K562 (cell line): ENCODE data around the gene SERPINA6.

Experiments used
- BRF1 ChIP-seq: IDR thresholded peaks from 3 replicates; pipeline ENCODE4 v1.6.1; 2011; ENCODE audit warnings: borderline replicate concordance, mild to moderate bottlenecking; ENCODE audit not compliant: insufficient read length; ENCODE audit errors: extremely low read depth
- CGGBP1 ChIP-seq: fragments of 250-450 bp; sonication (Bioruptor Pico); IDR thresholded peaks from 2 replicates; pipeline ENCODE4 v1.9.0; 2021; ENCODE audit warnings: mild to moderate bottlenecking
- CTCF ChIP-seq, 3 experiments: IDR thresholded peaks in 2 of 3; conservative IDR thresholded peaks in 1 of 3; 2 replicates each; pipeline ENCODE4 v1.5.1; 2011 to 2012; ENCODE audit warnings: low read length in 3 of 3, mild to moderate bottlenecking in 3 of 3, control low read depth in 2 of 3, improper control_type of control experiment in 1 of 3, inconsistent platforms in 1 of 3, low read depth in 1 of 3, mixed read lengths in 1 of 3, moderate library complexity in 1 of 3; ENCODE audit not compliant: insufficient read depth in 2 of 3
- LARP7 ChIP-seq: fragments of 450-650 bp; IDR thresholded peaks from 2 replicates; pipeline ENCODE4 v1.6.1; 2016
- POLR2AphosphoS5 ChIP-seq: IDR thresholded peaks from 2 replicates; pipeline ENCODE4 v1.6.1; 2011; ENCODE audit warnings: mild to moderate bottlenecking, low read depth, low read length, moderate library complexity; ENCODE audit not compliant: control insufficient read depth, insufficient read depth
- SMC3 ChIP-seq: conservative IDR thresholded peaks from 2 replicates; pipeline ENCODE4 v1.6.1; 2011; ENCODE audit warnings: low read depth, low read length, improper control_type of control experiment; ENCODE audit not compliant: insufficient read depth
- ZKSCAN1 ChIP-seq: fragments of 150-350 bp; IDR thresholded peaks from 2 replicates; pipeline ENCODE4 v1.6.1; 2016; ENCODE audit warnings: low read depth, low read length
- ZNF224 ChIP-seq: sonication (generic); formaldehyde crosslinking; IDR thresholded peaks from 2 replicates; pipeline ENCODE4 v1.8.0; 2022; ENCODE audit warnings: mild to moderate bottlenecking, missing genetic modification reagents
- ZNF766 ChIP-seq: fragments of 200-800 bp; sonication (Bioruptor generic); conservative IDR thresholded peaks from 2 replicates; pipeline ENCODE4 v1.6.1; 2016; ENCODE audit warnings: missing genetic modification characterization, missing compliant biosample characterization
- ZNF830 ChIP-seq: fragments of 250-450 bp; sonication (Bioruptor Pico); IDR thresholded peaks from 2 replicates; pipeline ENCODE4 v1.5.0; 2021; ENCODE audit warnings: mild to moderate bottlenecking
- ZSCAN29 ChIP-seq: fragments of 450-650 bp; IDR thresholded peaks from 2 replicates; pipeline ENCODE4 v1.6.1; 2017

GRCh38 chr14:94356379-94357056, 33.4 kb upstream of the SERPINA6 start:
- TF ChIP-seq SMC3 (no peak), ZNF766 (CRISPR knock-in tag) (no peak), ZNF224 (CRISPR knock-in tag) (no peak), POLR2AphosphoS5 (no peak), ZSCAN29 (no peak), ZNF830 (CRISPR knock-in tag) (no peak), BRF1 (no peak), ZKSCAN1 (no peak), CTCF (IDR thresholded peaks at IDR 0.05 in 2 of 3, conservative IDR thresholded peaks at IDR 0.05 in 1 of 3; ENCODE audit: insufficient read depth in 2 of 3, low read depth in 1 of 3, low read length in 3 of 3) (no peak), CGGBP1 (no peak), LARP7 (no peak)
